ENCODE data around the gene SPZ1. TPM values are rescaled to one million over a fixed set of nuclear protein-coding genes. Genes with fewer than 3 reads are reported as not detected.
"Not testable (repeated sequence)": the region's sequence is repeated elsewhere in the genome, so short reads cannot be mapped to it uniquely, and the experiment has no call there.

SPZ1 gene
- total RNA-seq, 2 donors from 2014 or later: not detected

GRCh38 chr5:80324912-80325311 is 5.1 kb downstream of the SPZ1 start:
- intact Hi-C loops (cut with DNase I): no loop called here
- no peak for ATAC-seq

GRCh38 chr5:80326468-80326867 is 6.7 kb downstream of the SPZ1 start:
- intact Hi-C loops (cut with DNase I): no loop called here
- DNase-seq: no peak
- no peak for ATAC-seq

More at GRCh38 chr5:80324912-80325311, 5.1 kb downstream of the SPZ1 start:
- DNase-seq: no peak

GRCh38 chr5:80337379-80337778 is 17.6 kb downstream of the SPZ1 start:
- intact Hi-C loops (cut with DNase I): no loop called here
- ATAC-seq (no peak), DNase-seq (no peak)

GRCh38 chr5:80339116-80339515 is 19.3 kb downstream of the SPZ1 start:
- no peak for DNase-seq
- intact Hi-C loops (cut with DNase I): no loop called here
- no peak for ATAC-seq

- DNase-seq: no peak
- no peak for ATAC-seq
- intact Hi-C loops (cut with DNase I): no loop called here
Measured at GRCh38 chr5:80341016-80341775, 21.4 kb downstream of the SPZ1 start.

GRCh38 chr5:80343067-80343466 is 23.3 kb downstream of the SPZ1 start:
- intact Hi-C loops (cut with DNase I): no loop called here
- ATAC-seq (no peak), DNase-seq (no peak)

- no peak for DNase-seq
- ATAC-seq: no peak
- intact Hi-C loops (cut with DNase I): no loop called here
Measured at GRCh38 chr5:80346055-80346454, 26.3 kb downstream of the SPZ1 start.

GRCh38 chr5:80348171-80348570 is 28.4 kb downstream of the SPZ1 start:
- intact Hi-C loops (cut with DNase I): no loop called here
- ATAC-seq: no peak
- DNase-seq: no peak

- ATAC-seq; DNase-seq; intact Hi-C loops (cut with DNase I): not testable (repeated sequence)
Measured at GRCh38 chr5:80351019-80351418, 31.2 kb downstream of the SPZ1 start.

GRCh38 chr5:80355686-80356085 is 35.9 kb downstream of the SPZ1 start:
- no peak for ATAC-seq
- intact Hi-C loops (cut with DNase I): no loop called here
- no peak for DNase-seq

- intact Hi-C loops (cut with DNase I): no loop called here
- DNase-seq (no peak), ATAC-seq (no peak)
Measured at GRCh38 chr5:80357671-80358070, 37.9 kb downstream of the SPZ1 start.

- DNase-seq (no peak), ATAC-seq (no peak)
- intact Hi-C loops (cut with DNase I): no loop called here
Measured at GRCh38 chr5:80360914-80361444, 41.2 kb downstream of the SPZ1 start.

GRCh38 chr5:80364892-80365291 is 45.1 kb downstream of the SPZ1 start:
- intact Hi-C loops (cut with DNase I): no loop called here
- ATAC-seq: no peak
- DNase-seq: no peak

GRCh38 chr5:80368661-80369480 is 49.1 kb downstream of the SPZ1 start:
- no peak for ATAC-seq
- intact Hi-C loops (cut with DNase I): no loop called here
- no peak for DNase-seq

GRCh38 chr5:80369521-80369920 is 49.7 kb downstream of the SPZ1 start:
- intact Hi-C loops (cut with DNase I): no loop called here
- ATAC-seq: no peak

GRCh38 chr5:80370390-80370789 is 50.6 kb downstream of the SPZ1 start:
- DNase-seq (no peak), ATAC-seq (no peak)
- intact Hi-C loops (cut with DNase I): no loop called here

More at GRCh38 chr5:80369521-80369920, 49.7 kb downstream of the SPZ1 start:
- no peak for DNase-seq
